Body of pancreas (tissue), 4 donors: ENCODE results near the gene SLC23A3.

Source experiments
- CTCF ChIP-seq, 7 experiments: fragments of 450-650 bp in 4 of 7; fragments of 200-600 bp in 3 of 7; sonication (generic) in 3 of 7; IDR thresholded peaks; one replicate each; pipeline ENCODE4 v1.5.1; 2016 to 2019; ENCODE audit warnings: antibody characterized with exemption in 7 of 7
- POLR2A ChIP-seq, 3 donors: fragments of 450-650 bp; IDR thresholded peaks; one replicate each; pipeline ENCODE4 v1.6.1; 2016; ENCODE audit warnings: antibody characterized with exemption in 3 of 3, mild to moderate bottlenecking in 2 of 3

- TF ChIP-seq CTCF (IDR thresholded peaks at IDR 0.05) (no peak), POLR2A (IDR thresholded peaks at IDR 0.05) (no peak)
Observed at GRCh38 chr2:219198974-219199373, 29.1 kb upstream of the SLC23A3 start.
